GM18519 (cell line): ENCODE measurements around the gene GPR31.

ENCODE experiments used
- ATAC-seq: cut with Tn5 transposase; IDR thresholded peaks from one replicate; pipeline ENCODE4 v1.9.1; 2021; ENCODE audit warnings: mild to moderate bottlenecking, moderate library complexity; ENCODE audit not compliant: unreplicated experiment, low FRiP score

GPR31 gene

DNA sequence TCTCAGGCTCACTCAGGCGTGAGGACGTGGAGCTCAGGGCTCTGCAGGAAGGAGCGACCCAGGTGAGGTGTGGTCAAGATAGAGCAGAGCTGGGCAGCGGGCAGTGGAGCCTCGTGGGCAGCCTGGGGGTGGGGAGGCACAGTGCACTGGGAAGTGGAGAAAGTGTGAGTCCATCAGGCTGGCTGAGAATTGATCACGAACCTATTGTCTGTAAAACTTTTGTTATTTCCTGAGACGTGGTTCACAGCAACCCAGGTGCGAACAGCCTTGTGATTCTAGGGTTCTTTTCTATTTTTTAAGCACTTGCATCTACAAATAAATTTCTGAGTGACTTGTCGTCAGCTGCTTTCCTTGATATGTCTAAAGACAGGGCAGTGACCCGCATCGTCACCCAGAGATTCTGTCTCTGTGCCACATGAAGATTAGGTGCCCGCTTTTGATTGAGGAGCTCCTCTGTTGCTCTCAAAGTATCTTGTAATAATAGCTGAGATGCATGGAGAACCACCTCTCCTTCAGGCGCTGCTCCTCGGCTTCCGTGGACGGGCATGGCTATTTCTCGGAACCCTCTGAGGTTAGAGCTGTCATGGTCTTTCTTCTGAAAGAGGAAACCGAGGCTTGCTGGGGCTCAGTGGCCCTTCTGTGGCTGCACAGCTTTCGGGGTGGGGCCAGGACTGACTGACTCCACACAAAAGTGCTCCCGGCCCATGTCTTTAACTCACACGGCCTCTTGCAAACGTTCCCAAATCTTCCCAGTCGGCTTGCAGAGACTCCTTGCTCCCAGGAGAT, 35.5 kb downstream of the GPR31 start:
- no peak for ATAC-seq

DNA sequence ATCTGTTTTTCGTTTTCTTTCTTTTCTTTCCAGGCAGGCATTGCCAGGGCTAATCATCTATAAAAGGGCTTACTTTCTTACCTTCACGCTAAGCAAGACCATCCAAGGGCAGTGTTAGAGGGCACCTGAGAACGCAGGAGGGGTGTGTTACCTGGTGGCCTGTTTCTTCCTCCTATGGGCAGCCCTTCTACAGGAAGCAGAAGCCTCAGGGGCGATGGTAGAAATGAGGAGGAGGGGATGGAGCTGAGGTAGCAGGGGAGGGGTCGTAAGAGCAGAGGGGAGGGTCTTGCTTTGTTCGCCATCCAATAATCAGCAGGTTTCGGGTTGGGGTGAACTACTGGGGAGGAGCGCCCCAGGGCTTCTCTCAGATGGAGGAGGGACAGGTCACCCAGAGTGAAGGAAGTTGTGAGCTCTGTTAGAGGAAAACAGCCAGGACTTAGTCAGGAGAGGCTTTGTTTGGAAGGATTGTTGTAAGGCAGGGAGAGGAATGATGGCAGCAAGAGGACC, 36.4 kb downstream of the GPR31 start:
- ATAC-seq, result no peak

DNA sequence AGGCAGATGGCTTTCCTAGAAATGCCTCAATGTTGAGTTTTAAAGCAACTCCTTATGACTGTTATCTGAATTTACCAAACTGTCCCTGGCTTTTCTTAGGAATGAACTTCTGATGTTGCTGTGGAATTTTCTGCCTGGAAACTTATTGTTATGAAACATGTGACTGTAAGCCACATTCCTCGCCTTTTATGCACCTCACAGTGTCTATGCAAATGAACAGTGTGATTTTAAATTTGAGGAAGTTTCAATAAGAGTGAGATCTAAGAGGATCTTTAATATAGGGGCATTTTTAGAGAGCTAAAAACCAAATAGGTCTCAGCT, 37.2 kb downstream of the GPR31 start:
- no peak for ATAC-seq

DNA sequence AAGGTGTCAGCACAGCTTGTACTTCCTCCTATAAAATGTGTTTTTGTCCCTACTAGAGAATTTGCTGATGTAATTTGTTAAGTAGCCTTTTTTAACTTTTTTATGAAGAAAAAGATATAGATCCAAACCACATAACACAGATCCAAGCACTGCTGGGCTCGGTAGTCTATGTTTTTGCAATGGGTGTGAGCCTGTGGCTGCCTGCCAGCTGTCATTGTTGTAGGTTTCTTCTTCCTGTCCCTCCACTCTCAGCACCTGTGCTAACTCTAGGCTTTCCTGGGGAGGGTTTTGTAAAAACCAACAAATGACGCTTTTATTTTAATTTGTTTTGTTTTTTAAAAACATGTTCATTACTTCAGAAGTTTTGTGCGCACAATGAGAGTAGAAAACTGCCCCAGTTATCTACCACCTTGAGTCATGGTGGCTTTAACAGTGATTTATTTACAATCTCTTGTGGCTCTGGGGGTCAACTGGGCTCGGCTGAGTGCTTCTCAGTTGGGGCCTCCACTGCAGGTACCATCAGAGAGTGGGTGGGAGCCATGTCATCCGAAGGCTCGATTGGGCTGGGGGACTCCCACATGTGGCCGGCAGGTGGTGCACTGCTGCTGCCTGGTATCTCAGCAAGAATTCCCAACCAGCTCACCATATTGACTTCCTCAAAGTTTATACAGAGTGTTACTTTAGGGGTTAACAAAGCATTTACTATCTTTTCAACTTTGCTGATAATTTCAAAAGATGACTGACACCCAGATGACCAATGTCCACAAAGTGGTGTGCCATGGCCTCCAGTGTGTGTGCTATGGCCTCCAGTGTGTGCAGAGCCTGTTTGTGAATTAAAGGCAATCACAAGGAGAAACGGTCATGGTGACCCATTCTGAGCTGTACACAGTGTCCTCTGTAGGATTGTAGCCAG, 37.9 kb downstream of the GPR31 start:
- ATAC-seq, result no peak

DNA sequence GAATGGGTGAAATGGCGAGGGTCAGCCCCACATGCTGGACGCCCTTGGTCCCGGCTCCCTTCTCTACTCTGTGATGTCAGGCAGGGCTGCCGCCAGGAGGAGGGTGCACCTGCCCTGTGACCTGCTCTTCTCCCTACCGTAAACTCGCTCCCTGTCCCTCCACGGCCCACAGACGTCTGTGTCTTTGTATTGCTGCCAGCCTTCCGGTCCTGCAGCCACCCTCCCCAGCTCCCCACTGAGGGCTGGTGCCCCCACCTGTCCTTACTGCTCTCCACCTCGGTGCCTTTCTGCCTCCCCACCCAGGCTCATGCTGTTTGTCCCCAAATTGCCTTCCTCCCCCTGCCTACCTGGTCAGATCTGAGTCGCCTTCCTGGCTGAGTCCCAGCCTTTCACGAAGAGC, 38.9 kb downstream of the GPR31 start:
- no peak for ATAC-seq

DNA sequence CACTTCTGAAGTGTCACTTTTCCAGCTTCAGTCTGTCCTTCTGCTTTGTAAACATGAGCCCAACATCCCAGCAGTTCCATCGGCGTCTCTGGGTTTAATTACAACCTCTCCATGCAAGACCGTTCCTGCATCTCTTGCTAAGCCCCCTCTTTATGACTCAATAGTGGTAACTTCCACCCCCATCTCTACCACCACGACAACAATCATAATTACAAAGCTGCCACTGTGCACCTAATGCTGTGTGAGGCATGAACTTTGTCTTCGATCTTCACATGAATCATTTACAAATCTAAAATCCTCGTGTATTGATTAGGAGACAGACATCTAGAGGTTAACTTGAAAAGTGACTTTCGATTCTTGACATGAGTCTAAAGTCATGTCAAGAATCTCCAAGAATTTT, 39.8 kb downstream of the GPR31 start:
- ATAC-seq, result no peak

DNA sequence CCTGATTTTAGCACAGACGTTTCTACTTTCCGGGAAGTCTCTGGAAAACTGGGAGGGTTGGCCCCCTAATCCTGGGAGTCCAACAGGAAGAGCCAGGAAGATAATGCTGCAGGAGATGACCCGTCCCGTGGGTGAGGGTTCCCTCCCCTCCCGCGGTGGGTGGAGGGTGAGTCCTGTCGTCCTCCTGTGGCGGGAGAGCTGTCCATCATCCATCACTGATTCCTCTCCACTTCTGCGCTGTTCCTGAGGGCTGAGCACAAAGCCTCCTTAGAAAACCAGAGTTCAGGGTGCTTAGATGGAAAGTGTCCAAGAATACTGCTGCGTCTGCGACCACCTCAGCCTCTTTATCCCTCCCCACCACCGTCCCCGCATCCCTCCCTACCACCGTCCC, 40.9 kb downstream of the GPR31 start:
- no peak for ATAC-seq

DNA sequence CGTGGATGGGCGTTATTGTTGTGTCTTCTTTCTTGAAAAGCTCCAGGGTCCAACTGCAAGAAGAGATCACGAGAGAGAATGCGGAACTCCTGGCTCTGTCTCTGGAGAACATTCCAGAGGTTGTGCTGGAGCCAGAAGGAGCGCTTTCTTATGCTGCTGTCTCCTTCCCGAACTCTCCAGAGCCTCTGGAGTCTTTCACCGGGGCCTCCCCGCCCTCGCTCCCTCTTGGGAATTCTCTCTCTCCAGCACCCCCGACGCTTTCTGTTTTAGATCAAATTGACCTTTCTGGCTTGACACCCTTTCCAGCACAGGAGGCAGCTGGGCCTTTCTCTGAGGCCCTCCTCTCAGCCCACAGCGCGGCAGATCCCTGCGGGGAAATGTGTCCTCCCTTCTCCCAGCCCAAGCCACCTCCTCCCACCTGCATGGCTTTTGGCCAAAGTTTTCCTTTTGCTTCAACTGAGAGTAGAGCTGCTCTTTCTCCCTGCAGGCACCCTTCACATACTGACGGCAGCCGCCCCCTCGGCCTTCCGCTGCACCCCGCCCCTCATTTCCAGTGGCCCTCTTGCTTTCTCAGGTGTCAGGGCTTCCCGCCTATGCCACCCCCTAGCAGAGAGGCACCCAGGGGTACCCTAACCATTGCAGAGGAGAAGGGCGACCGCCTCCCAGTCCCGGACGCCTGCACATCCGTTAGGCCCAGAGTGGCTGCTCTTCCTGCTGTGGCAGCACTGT, 41.5 kb downstream of the GPR31 start:
- ATAC-seq, result no peak

DNA sequence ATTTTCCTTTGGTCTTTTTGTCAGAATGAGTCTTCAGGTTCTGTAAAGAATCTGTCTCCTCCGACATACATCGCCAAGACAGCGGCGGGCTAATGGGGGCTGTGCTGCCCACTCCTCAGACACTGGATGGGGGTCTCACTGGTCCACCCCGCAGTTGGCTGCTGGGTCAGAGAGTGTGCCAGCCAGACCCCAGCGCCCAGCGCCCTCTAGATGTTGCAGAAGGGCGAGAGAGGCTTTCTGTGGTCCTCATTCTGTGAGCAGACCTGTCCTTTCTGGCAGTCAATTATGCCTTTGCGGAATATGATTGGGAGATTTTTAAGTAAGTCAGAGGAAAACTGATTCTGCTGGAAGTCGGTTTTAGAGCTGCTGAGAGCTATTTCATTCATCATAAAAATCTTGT, 42.7 kb downstream of the GPR31 start:
- ATAC-seq, result no peak

DNA sequence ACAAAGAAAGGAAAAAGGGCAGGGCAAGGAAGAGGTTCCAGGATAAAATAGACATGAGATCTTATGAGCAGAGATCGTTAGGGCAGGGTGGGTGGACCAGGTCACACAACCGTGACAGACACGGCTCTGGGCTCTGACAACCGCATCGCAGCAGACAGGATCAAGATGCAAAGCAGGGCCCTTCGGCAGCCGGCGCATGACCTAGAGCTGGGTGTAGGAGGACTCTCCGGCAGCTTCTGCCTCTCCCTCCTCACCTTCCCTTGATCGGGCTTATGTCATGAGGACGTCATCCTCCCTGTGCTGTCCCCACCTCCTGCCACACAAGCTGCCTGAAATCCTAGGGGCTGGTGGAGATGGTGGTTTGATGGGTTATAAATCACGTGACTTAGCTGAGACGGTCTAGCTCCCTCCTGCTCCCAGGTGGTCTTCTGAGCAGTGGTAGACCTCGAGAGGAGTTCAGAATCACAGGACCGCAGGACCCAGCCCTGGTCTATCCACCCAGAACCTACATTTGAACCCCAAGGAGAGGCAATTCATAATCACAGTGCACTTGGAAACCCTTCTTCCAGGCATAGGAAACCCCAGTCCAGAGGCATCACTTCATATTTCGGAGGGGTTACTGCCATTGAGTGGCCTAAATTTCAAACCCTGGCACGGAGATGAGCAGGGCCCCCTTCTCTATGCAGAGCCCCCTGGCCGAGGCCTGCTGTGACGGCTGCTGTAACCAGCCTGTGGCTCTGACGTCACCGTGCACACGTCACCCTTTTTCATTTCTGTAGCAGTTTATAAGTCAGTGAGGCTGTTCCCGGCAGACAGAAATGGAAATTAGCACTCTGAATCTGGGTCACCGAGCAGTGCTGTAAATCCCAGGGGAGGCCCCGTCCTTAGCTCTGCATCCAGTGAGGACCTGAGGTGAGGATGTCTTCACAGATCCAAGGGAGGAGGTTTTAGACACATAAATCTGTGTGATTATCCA, 43.6 kb downstream of the GPR31 start:
- peak; percentile 73 for ATAC-seq

DNA sequence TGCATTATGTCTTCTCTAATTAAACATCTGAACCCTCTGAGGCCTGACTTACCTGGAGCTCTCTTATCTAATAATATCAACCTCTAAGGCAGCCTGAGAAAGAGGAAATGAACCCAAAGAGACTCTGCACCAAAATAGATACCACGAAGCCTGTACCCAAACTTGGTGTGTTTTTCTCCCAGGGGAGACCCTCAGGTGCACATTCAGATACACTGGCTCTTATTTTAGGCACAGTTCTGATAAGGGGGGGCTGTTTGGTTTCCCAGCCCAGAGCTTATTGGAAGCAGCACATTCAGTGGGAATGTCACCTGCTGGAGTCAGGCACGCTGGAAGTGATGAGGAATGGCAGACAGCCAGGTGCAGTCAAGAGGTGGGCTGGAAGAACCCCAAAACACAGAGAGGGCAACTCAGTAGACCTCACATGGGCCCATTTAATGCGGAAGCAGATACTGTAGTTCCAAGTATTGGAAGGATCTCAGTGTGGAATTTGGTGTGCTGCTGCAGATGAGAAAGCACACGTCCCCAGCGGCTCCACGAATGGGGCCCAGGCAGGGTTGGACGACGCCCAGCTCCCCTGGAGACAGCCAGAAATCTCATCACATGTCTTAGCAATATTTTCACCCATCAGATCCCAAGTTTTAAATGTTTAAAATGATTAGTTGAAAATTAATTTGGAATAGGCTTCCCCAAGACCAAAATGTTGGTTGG, 44.6 kb downstream of the GPR31 start:
- peak; percentile 49 for ATAC-seq

DNA sequence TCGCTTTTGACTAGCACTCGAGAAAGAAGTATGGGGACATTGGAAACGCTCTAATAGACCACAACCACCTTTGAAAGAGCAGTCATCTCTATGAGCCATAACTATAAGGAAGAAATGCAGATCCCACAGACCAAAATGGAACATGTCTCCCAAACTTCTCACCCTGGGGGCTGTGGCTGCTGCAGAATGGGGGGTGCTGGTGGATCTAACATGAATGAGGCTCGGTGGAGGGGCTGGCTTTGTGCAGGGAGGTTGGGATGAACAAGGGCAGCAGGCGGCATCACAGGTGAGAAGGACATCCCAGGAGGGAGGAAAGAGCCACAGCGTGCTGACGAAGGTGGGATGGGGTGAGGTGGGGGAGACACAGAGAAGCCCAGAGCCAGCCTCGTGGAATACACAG, 45.4 kb downstream of the GPR31 start:
- no peak for ATAC-seq

DNA sequence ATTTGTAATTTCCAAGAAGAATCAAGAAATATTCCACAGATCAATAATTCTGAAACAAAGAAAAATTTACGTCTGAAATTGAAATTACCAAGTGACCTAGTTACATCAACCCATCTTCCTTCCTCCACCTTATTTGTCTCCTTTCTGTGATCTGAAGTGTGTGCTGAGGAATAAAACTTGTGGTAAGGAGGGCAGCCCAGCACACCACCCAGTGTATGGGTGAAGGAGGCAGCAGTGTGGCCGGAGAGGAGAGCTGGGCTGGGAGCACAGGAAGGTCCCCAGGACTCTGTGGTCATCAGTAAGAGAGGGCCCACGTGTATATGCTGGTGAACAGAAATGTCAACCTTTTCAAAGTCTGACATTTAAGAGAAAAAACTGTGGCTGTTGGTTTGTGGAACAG, 46.2 kb downstream of the GPR31 start:
- no peak for ATAC-seq

DNA sequence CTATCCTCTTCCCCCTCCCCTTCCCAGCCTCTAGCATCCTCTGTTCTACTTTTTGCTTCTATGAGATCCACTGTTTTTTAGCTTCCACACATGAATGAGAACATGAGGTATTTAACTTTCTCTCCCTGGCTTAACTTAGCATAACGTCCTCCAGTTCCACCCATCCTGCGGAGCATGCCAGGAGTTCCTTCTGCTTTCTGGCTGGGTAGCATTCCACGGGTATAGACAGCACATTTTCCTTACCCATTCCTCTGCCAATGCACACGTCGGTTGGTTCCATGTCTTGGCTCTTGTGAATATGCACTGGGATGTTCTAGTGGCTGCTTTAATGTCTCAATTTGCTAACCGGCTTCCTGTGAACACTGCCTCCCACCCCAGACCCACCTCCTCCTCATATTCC, 48.1 kb downstream of the GPR31 start:
- ATAC-seq, result no peak

DNA sequence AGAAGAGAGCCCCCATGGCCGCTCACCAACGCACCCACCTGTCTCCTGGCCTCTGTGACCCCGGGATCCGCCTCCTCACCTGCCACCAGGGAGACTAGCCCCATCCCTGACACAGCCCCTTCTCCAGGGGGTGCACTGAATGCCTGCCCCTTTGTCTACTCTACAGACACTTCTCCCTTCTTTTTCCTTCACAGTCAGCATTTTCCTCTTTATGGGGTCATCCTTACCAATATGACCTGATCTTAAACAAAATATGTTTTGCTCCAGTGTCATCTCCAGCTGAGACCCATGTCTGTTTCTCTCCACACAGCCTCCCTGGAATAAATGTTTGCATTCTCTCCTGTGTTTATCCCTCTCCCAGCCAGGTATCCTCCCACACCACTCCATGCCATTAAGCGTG, 49.5 kb downstream of the GPR31 start:
- no peak for ATAC-seq

DNA sequence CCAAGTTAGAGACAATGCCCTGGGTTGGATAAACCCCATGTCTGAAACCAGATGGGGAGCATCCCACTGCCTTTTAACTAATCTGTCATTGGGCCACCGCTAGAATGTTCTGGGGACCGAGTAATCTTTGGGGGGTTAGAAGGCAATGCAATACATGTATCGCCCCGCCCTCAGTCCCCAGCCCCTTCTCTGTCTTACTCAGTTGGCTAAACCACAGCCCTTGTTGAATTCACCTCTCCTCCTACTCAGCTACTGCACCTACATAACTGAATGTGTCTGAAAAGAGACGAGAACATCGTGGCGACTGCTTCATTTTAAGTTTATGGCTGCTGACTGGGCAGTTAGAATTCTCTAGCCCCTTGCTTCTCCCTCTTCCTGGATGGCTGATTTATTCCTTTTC, 50.0 kb downstream of the GPR31 start:
- ATAC-seq, result no peak

DNA sequence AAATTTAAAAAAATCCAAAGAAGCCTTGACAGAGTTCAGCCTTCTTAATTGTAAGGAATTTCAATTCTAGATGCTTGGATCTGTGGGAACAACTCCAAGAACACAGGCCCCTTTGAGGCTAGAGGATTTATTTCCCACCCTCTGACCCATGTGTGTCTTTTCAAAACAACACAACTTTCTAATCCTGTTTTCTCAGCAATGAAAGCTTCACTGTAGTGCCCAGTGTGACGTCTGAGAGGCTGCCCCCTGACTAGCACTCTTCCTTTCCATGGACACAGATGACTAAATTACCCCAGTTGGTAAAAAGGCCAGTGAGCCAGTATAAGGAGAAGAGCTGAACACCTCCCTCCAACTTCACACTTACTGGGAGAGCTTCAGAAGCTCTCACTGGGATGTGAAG, 51.4 kb downstream of the GPR31 start:
- no peak for ATAC-seq
